Measurements from ENCODE around the gene DCP1B.

DCP1B gene

DNA sequence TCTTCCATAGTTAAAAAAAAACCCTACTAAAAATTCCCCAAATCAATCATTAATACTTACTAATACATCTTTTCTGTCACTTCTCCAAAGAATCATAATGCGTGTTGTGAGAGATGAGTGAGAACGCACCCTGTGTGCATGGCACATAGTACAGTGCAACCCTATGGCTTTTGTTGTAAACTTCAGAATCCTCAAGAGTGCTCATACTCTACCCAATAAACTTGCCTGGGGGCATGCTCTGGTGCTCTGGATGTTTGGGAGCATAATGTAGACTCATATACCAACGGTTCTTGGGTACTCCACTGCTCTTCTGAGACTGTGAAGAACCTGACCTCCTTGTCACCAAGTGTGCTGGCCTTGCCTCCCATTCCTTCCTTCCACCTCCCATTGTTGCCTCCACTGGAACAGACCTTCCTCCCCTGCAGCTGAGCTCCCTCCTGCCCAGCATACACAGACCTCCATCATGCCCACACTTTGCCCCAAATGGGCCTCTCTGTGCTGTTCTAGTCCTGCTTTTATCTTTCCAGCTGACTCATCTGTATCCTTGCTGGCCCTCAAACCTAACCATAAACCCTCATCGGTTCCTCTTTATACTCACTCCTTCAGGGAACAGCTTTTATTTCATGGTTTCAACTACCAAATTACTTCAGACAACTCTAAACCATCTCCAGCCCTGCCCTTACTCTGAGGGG is 8.9 kb downstream of the DCP1B start:
- H3K27me3 ChIP-seq (ENCODE audit: control insufficient read depth in 1 of 2, insufficient read depth in 2 of 2, low read length in 2 of 2): no peaks in the 10 kb centered on the region
- peaks cover 13 to 17% of the 10 kb centered on the region in 2 donors for H3K4me1 ChIP-seq (ENCODE audit: control insufficient read depth in 1 of 2, insufficient read depth in 2 of 2, low read length in 2 of 2)
- H3K9ac ChIP-seq (ENCODE audit: low read depth in 1 of 2, low read length in 2 of 2): no peak overlapping the region
- H3K9me3 ChIP-seq (ENCODE audit: control insufficient read depth in 1 of 2, low read length in 2 of 2): no peaks in the 10 kb centered on the region
- peaks cover 11 to 15% of the 10 kb centered on the region in 2 donors for H3K36me3 ChIP-seq (ENCODE audit: control insufficient read depth in 1 of 2, insufficient read depth in 2 of 2, low read length in 2 of 2)
- no peak overlapping the region for H3K27ac ChIP-seq (ENCODE audit: low read depth, low read length)
- no peak overlapping the region for H3K4me3 ChIP-seq (ENCODE audit: low read depth in 1 of 2, low read length in 2 of 2)

- Histone ChIP-seq H3K9me3 (ENCODE audit: control insufficient read depth in 1 of 2, low read length in 2 of 2) (no peaks in the 10 kb centered on the region), H3K4me3 (ENCODE audit: low read depth in 1 of 2, low read length in 2 of 2) (no peak overlapping the region), H3K9ac (ENCODE audit: low read depth in 1 of 2, low read length in 2 of 2) (peak overlapping the region in 1 of 2 donors; percentile 19), H3K4me1 (ENCODE audit: control insufficient read depth in 1 of 2, insufficient read depth in 2 of 2, low read length in 2 of 2) (peaks cover 13 to 17% of the 10 kb centered on the region in 2 donors), H3K27ac (ENCODE audit: low read depth, low read length) (peak overlapping the region; percentile 58), H3K36me3 (ENCODE audit: control insufficient read depth in 1 of 2, insufficient read depth in 2 of 2, low read length in 2 of 2) (peaks cover 11 to 15% of the 10 kb centered on the region in 2 donors), H3K27me3 (ENCODE audit: control insufficient read depth in 1 of 2, insufficient read depth in 2 of 2, low read length in 2 of 2) (no peaks in the 10 kb centered on the region)
Observed at GRCh38 chr12:1994429-1995143, 9.7 kb downstream of the DCP1B start.

GRCh38 chr12:1993871-1994371 is 10.3 kb downstream of the DCP1B start:
- H3K36me3 ChIP-seq (ENCODE audit: control insufficient read depth in 1 of 2, insufficient read depth in 2 of 2, low read length in 2 of 2): peaks cover 11 to 15% of the 10 kb centered on the region in 2 donors
- peaks cover 13 to 17% of the 10 kb centered on the region in 2 donors for H3K4me1 ChIP-seq (ENCODE audit: control insufficient read depth in 1 of 2, insufficient read depth in 2 of 2, low read length in 2 of 2)
- no peak overlapping the region for H3K4me3 ChIP-seq (ENCODE audit: low read depth in 1 of 2, low read length in 2 of 2)
- H3K9me3 ChIP-seq (ENCODE audit: control insufficient read depth in 1 of 2, low read length in 2 of 2): no peaks in the 10 kb centered on the region
- no peaks in the 10 kb centered on the region for H3K27me3 ChIP-seq (ENCODE audit: control insufficient read depth in 1 of 2, insufficient read depth in 2 of 2, low read length in 2 of 2)
- H3K9ac ChIP-seq (ENCODE audit: low read depth in 1 of 2, low read length in 2 of 2): peak overlapping the region in 1 of 2 donors; percentile 19
- H3K27ac ChIP-seq (ENCODE audit: low read depth, low read length): peak overlapping the region; percentile 58

- no peak overlapping the region for H3K9ac ChIP-seq (ENCODE audit: low read depth in 1 of 2, low read length in 2 of 2)
- peaks cover 0 to under 1% of the 10 kb centered on the region in 2 donors for H3K9me3 ChIP-seq (ENCODE audit: control insufficient read depth in 1 of 2, low read length in 2 of 2)
- no peak overlapping the region for H3K4me3 ChIP-seq (ENCODE audit: low read depth in 1 of 2, low read length in 2 of 2)
- peaks cover 14 to 17% of the 10 kb centered on the region in 2 donors for H3K36me3 ChIP-seq (ENCODE audit: control insufficient read depth in 1 of 2, insufficient read depth in 2 of 2, low read length in 2 of 2)
- H3K27ac ChIP-seq (ENCODE audit: low read depth, low read length): no peak overlapping the region
- no peaks in the 10 kb centered on the region for H3K27me3 ChIP-seq (ENCODE audit: control insufficient read depth in 1 of 2, insufficient read depth in 2 of 2, low read length in 2 of 2)
- H3K4me1 ChIP-seq (ENCODE audit: control insufficient read depth in 1 of 2, insufficient read depth in 2 of 2, low read length in 2 of 2): peaks cover 13 to 17% of the 10 kb centered on the region in 2 donors
Observed at GRCh38 chr12:1993341-1993740, 10.9 kb downstream of the DCP1B start.

- Histone ChIP-seq H3K9ac (ENCODE audit: low read depth in 1 of 2, low read length in 2 of 2) (no peak overlapping the region), H3K36me3 (ENCODE audit: control insufficient read depth in 1 of 2, insufficient read depth in 2 of 2, low read length in 2 of 2) (peaks cover 21 to 22% of the 10 kb centered on the region in 2 donors), H3K4me1 (ENCODE audit: control insufficient read depth in 1 of 2, insufficient read depth in 2 of 2, low read length in 2 of 2) (peaks cover 13 to 17% of the 10 kb centered on the region in 2 donors), H3K27ac (ENCODE audit: low read depth, low read length) (no peak overlapping the region), H3K27me3 (ENCODE audit: control insufficient read depth in 1 of 2, insufficient read depth in 2 of 2, low read length in 2 of 2) (no peaks in the 10 kb centered on the region), H3K9me3 (ENCODE audit: control insufficient read depth in 1 of 2, low read length in 2 of 2) (peaks cover 0 to 5% of the 10 kb centered on the region in 2 donors), H3K4me3 (ENCODE audit: low read depth in 1 of 2, low read length in 2 of 2) (no peak overlapping the region)
Observed at GRCh38 chr12:1992732-1993131, 11.5 kb downstream of the DCP1B start.

GRCh38 chr12:1989111-1989510 is 15.1 kb downstream of the DCP1B start:
- Histone ChIP-seq H3K9ac (ENCODE audit: low read depth in 1 of 2, low read length in 2 of 2) (no peak overlapping the region), H3K36me3 (ENCODE audit: control insufficient read depth in 1 of 2, insufficient read depth in 2 of 2, low read length in 2 of 2) (peaks cover 21% of the 10 kb centered on the region in 2 donors)

GRCh38 chr12:1984759-1985158 is 19.5 kb downstream of the DCP1B start:
- H3K36me3 ChIP-seq (ENCODE audit: control insufficient read depth in 1 of 2, insufficient read depth in 2 of 2, low read length in 2 of 2): peaks cover 14 to 21% of the 10 kb centered on the region in 2 donors
- no peak overlapping the region for H3K4me3 ChIP-seq (ENCODE audit: low read depth in 1 of 2, low read length in 2 of 2)
- no peak overlapping the region for H3K27ac ChIP-seq (ENCODE audit: low read depth, low read length)
- H3K27me3 ChIP-seq (ENCODE audit: control insufficient read depth in 1 of 2, insufficient read depth in 2 of 2, low read length in 2 of 2): no peaks in the 10 kb centered on the region
- no peaks in the 10 kb centered on the region for H3K4me1 ChIP-seq (ENCODE audit: control insufficient read depth in 1 of 2, insufficient read depth in 2 of 2, low read length in 2 of 2)
- peaks cover 9 to 16% of the 10 kb centered on the region in 2 donors for H3K9me3 ChIP-seq (ENCODE audit: control insufficient read depth in 1 of 2, low read length in 2 of 2)
- H3K9ac ChIP-seq (ENCODE audit: low read depth in 1 of 2, low read length in 2 of 2): no peak overlapping the region

More at GRCh38 chr12:1989111-1989510, 15.1 kb downstream of the DCP1B start:
- no peaks in the 10 kb centered on the region for H3K27me3 ChIP-seq (ENCODE audit: control insufficient read depth in 1 of 2, insufficient read depth in 2 of 2, low read length in 2 of 2)
- H3K9me3 ChIP-seq (ENCODE audit: control insufficient read depth in 1 of 2, low read length in 2 of 2): peaks cover 9 to 16% of the 10 kb centered on the region in 2 donors
- H3K4me3 ChIP-seq (ENCODE audit: low read depth in 1 of 2, low read length in 2 of 2): no peak overlapping the region
- H3K27ac ChIP-seq (ENCODE audit: low read depth, low read length): no peak overlapping the region
- peaks cover 6 to 10% of the 10 kb centered on the region in 2 donors for H3K4me1 ChIP-seq (ENCODE audit: control insufficient read depth in 1 of 2, insufficient read depth in 2 of 2, low read length in 2 of 2)

DNA sequence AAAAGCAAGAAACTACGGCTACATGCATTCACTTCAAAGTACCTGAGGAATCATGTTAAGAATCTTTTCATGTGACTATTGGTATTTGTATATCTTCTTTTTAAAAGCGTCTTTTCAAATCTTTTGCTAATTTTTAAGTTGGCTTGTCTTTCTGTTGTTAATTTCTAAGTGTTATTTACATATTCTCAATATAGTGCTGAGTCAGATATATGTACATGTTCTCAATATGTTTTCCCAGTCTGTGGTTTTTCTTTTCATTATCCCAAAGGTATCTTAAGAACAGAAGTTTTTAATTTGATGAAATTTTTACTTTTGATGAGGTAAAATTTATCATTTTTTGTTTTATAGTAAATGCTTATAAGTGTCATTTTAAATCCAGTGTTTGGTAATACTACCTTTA is 24.0 kb downstream of the DCP1B start:
- Histone ChIP-seq H3K9ac (ENCODE audit: low read depth in 1 of 2, low read length in 2 of 2) (no peak overlapping the region), H3K27me3 (ENCODE audit: control insufficient read depth in 1 of 2, insufficient read depth in 2 of 2, low read length in 2 of 2) (no peaks in the 10 kb centered on the region), H3K4me1 (ENCODE audit: control insufficient read depth in 1 of 2, insufficient read depth in 2 of 2, low read length in 2 of 2) (peaks cover 3 to 9% of the 10 kb centered on the region in 2 donors), H3K36me3 (ENCODE audit: control insufficient read depth in 1 of 2, insufficient read depth in 2 of 2, low read length in 2 of 2) (no peaks in the 10 kb centered on the region), H3K9me3 (ENCODE audit: control insufficient read depth in 1 of 2, low read length in 2 of 2) (peaks cover 4 to 7% of the 10 kb centered on the region in 2 donors), H3K27ac (ENCODE audit: low read depth, low read length) (no peak overlapping the region), H3K4me3 (ENCODE audit: low read depth in 1 of 2, low read length in 2 of 2) (no peak overlapping the region)

DNA sequence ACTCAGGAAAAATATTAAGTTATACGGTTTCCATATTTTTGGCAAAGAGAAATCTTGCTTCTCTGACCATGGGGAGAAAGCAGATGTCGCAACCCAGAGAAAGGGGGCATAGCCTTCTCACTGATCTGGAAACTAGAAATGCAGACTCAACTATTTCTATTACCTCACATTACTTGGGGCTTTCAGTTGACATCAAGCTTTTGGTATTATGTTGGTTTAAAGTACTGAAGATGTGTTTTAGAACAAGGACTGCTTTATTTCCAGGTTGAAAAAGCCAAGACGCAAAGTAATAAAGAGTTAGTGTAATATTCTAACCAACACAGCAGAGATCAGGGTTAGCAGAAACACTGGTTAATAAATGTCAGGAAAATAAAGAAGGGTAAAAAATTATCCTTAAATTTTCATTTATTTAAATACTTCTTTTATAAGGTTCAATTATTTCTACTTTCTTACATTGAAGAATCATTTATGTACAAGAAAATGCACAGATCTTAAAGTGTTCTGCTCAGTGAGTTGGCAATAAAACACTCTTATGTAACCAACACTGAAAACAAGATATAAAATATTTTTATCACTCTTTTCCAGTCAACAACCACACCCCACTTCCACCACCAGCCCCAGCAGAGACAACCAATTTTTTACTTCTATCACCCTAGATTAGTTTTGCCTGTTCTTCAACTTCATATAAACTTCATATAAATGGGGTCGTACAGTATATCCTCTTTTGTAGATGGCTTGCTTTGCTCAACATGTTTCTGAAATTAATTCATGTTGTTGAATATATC is 26.0 kb downstream of the DCP1B start:
- peaks cover 3 to 14% of the 10 kb centered on the region in 2 donors for H3K4me1 ChIP-seq (ENCODE audit: control insufficient read depth in 1 of 2, insufficient read depth in 2 of 2, low read length in 2 of 2)
- H3K9me3 ChIP-seq (ENCODE audit: control insufficient read depth in 1 of 2, low read length in 2 of 2): no peaks in the 10 kb centered on the region
- no peak overlapping the region for H3K27ac ChIP-seq (ENCODE audit: low read depth, low read length)
- H3K27me3 ChIP-seq (ENCODE audit: control insufficient read depth in 1 of 2, insufficient read depth in 2 of 2, low read length in 2 of 2): no peaks in the 10 kb centered on the region
- no peaks in the 10 kb centered on the region for H3K36me3 ChIP-seq (ENCODE audit: control insufficient read depth in 1 of 2, insufficient read depth in 2 of 2, low read length in 2 of 2)
- no peak overlapping the region for H3K4me3 ChIP-seq (ENCODE audit: low read depth in 1 of 2, low read length in 2 of 2)
- H3K9ac ChIP-seq (ENCODE audit: low read depth in 1 of 2, low read length in 2 of 2): no peak overlapping the region

Data from duodenal mucosa (tissue), 2 donors.